A549 (cell line): Measurements from ENCODE around the gene AMIGO2. TPM values are rescaled to one million over a fixed set of nuclear protein-coding genes. Genes with fewer than 3 reads are reported as not detected.

ENCODE experiments used
- ATAC-seq, 2 experiments: fragments of 200-7000 bp in 1 of 2; fragments of >200 bp in 1 of 2; cut with Nextera tagmentation in 1 of 2; cut with Tn5 transposase in 1 of 2; 3 replicates each; pipeline versions ENCODE4 v1.8.0 to v1.9.1; 2018 to 2020; ENCODE audit warnings: mild to moderate bottlenecking in 1 of 2, moderate library complexity in 1 of 2
- CTCF ChIA-PET: fragments of 300-600 bp; sonication (Branson Sonifier 250); formaldehyde crosslinking; extraction: SDS; loops from one replicate; lab custom pipeline; 2021; ENCODE audit warnings: antibody characterized with exemption, inconsistent platforms; lab: Yijun Ruan, JAX
- POLR2A ChIA-PET: fragments of 350-600 bp; formaldehyde crosslinking; extraction: SDS; loops from one replicate; lab custom pipeline; 2021; ENCODE audit warnings: antibody characterized with exemption, inconsistent platforms; lab: Yijun Ruan, JAX
- DNase-seq, 2 experiments: peaks; one replicate each; pipeline versions ENCODE4 v3.0.0 to v3.0.0-alpha.2; 2011 to 2016; ENCODE audit warnings: low read depth in 1 of 2, low spot score in 1 of 2
- FAIRE-seq: peaks from 2 replicates; lab custom pipeline; 2011; peaks lifted over from hg19 to GRCh38; lab: Jason Lieb, UNC
- H3K27ac ChIP-seq, 2 experiments: fragments of >200 bp; sonication (Bioruptor Twin); formaldehyde crosslinking; 3 replicates each; pipeline ENCODE4 v1.5.1; 2016 to 2017
- H3K4me1 ChIP-seq: fragments of >200 bp; sonication (Bioruptor Twin); formaldehyde crosslinking; 3 replicates; pipeline ENCODE4 v1.6.1; 2016
- H3K4me2 ChIP-seq: fragments of >200 bp; sonication (Bioruptor Twin); formaldehyde crosslinking; 3 replicates; pipeline ENCODE4 v1.6.1; 2016
- H3K4me3 ChIP-seq: fragments of >200 bp; sonication (Bioruptor Twin); formaldehyde crosslinking; 3 replicates; pipeline ENCODE4 v1.5.1; 2016
- H3K9me3 ChIP-seq: fragments of >200 bp; sonication (Bioruptor Twin); formaldehyde crosslinking; 3 replicates; pipeline ENCODE4 v1.6.1; 2016
- CHD2 ChIP-seq: fragments of 150-350 bp; IDR thresholded peaks from 2 replicates; pipeline ENCODE4 v1.6.1; 2014; ENCODE audit warnings: low read length; ENCODE audit not compliant: partially characterized antibody
- CHD4 ChIP-seq: fragments of 200-600 bp; sonication (generic); IDR thresholded peaks from 2 replicates; pipeline ENCODE4 v1.6.1; 2016; ENCODE audit warnings: antibody characterized with exemption, mild to moderate bottlenecking, borderline replicate concordance
- CTCF ChIP-seq: fragments of >200 bp; sonication (Bioruptor Twin); formaldehyde crosslinking; IDR thresholded peaks from 3 replicates; pipeline ENCODE4 v1.5.1; 2016
- EHMT2 ChIP-seq: fragments of 200-600 bp; sonication (generic); IDR thresholded peaks from 2 replicates; pipeline ENCODE4 v1.6.1; 2016; ENCODE audit warnings: antibody characterized with exemption, low read depth, mild to moderate bottlenecking, moderate library complexity
- EP300 ChIP-seq, 2 experiments: fragments of >200 bp; sonication (Bioruptor Twin); formaldehyde crosslinking; IDR thresholded peaks; 2 replicates in 1 of 2; 3 replicates in 1 of 2; pipeline ENCODE4 v1.6.1; 2016 to 2017
- FOSB ChIP-seq: fragments of 250-450 bp; sonication (Bioruptor Pico); IDR thresholded peaks from 2 replicates; pipeline ENCODE4 v1.5.0; 2020; ENCODE audit warnings: mild to moderate bottlenecking, moderate library complexity
- FOXS1 ChIP-seq: fragments of 250-450 bp; sonication (Bioruptor Pico); IDR thresholded peaks from 2 replicates; pipeline ENCODE4 v1.5.0; 2020; ENCODE audit warnings: mild to moderate bottlenecking, moderate library complexity
- GATA3 ChIP-seq: IDR thresholded peaks from 2 replicates; pipeline ENCODE4 v1.6.1; 2012; ENCODE audit warnings: borderline replicate concordance
- HDAC2 ChIP-seq: fragments of 200-600 bp; sonication (generic); IDR thresholded peaks from 2 replicates; pipeline ENCODE4 v1.6.1; 2016
- HEYL ChIP-seq: fragments of 250-450 bp; sonication (Bioruptor Pico); IDR thresholded peaks from 2 replicates; pipeline ENCODE4 v1.8.0; 2021; ENCODE audit warnings: mild to moderate bottlenecking, moderate library complexity
- HMGXB4 ChIP-seq: fragments of 250-450 bp; sonication (Bioruptor Pico); IDR thresholded peaks from 2 replicates; pipeline ENCODE4 v1.5.0; 2021; ENCODE audit warnings: mild to moderate bottlenecking, moderate library complexity, borderline replicate concordance
- HOXB13 ChIP-seq: fragments of 250-450 bp; sonication (Bioruptor Pico); IDR thresholded peaks from 2 replicates; pipeline ENCODE4 v1.5.0; 2020; ENCODE audit warnings: low read depth, mild to moderate bottlenecking, moderate library complexity
- KDM5A ChIP-seq: fragments of 200-600 bp; sonication (generic); IDR thresholded peaks from 2 replicates; pipeline ENCODE4 v1.6.1; 2016; ENCODE audit warnings: antibody characterized with exemption, mild to moderate bottlenecking
- NFE2L2 ChIP-seq: fragments of 150-350 bp; conservative IDR thresholded peaks from 2 replicates; pipeline ENCODE4 v1.6.1; 2014; ENCODE audit warnings: low read length
- PBX3 ChIP-seq: IDR thresholded peaks from 2 replicates; pipeline ENCODE4 v1.6.1; 2012
- POLR2AphosphoS2 ChIP-seq: conservative IDR thresholded peaks from 2 replicates; pipeline ENCODE4 v1.6.1; 2012; ENCODE audit warnings: low read length, improper control_type of control experiment, inconsistent platforms
- RAD21 ChIP-seq, 2 experiments: fragments of >200 bp in 1 of 2; sonication (Bioruptor Twin) in 1 of 2; formaldehyde crosslinking in 1 of 2; IDR thresholded peaks in 1 of 2; conservative IDR thresholded peaks in 1 of 2; 2 replicates in 1 of 2; 3 replicates in 1 of 2; pipeline ENCODE4 v1.6.1; 2012 to 2018; ENCODE audit warnings: inconsistent platforms in 1 of 2
- RARB ChIP-seq: fragments of 250-450 bp; sonication (Bioruptor Pico); IDR thresholded peaks from 2 replicates; pipeline ENCODE4 v1.8.0; 2021; ENCODE audit warnings: mild to moderate bottlenecking, moderate library complexity
- SMC3 ChIP-seq: fragments of >200 bp; sonication (Bioruptor Twin); formaldehyde crosslinking; IDR thresholded peaks from 3 replicates; pipeline ENCODE4 v1.6.1; 2018; ENCODE audit warnings: inconsistent platforms
- TFCP2L1 ChIP-seq: fragments of 250-450 bp; sonication (Bioruptor Pico); IDR thresholded peaks from 2 replicates; pipeline ENCODE4 v1.5.0; 2021; ENCODE audit warnings: mild to moderate bottlenecking
- USF2 ChIP-seq: fragments of 450-650 bp; IDR thresholded peaks from 2 replicates; pipeline ENCODE4 v1.6.1; 2014; ENCODE audit warnings: antibody characterized with exemption
- ZFP36 ChIP-seq: fragments of 450-650 bp; IDR thresholded peaks from 2 replicates; pipeline ENCODE4 v1.6.1; 2014; ENCODE audit warnings: borderline replicate concordance; ENCODE audit not compliant: partially characterized antibody
- ZSCAN20 ChIP-seq: fragments of 250-450 bp; sonication (Bioruptor Pico); IDR thresholded peaks from 2 replicates; pipeline ENCODE4 v1.8.0; 2022; ENCODE audit warnings: mild to moderate bottlenecking, moderate library complexity
- WGBS: methylation state at CpG from one replicate; pipeline ENCODE4 v1.1.6; 2017; ENCODE audit errors: missing lambda C conversion rate; 5-methylcytosine and 5-hydroxymethylcytosine counted together
- polyA plus RNA-seq, 4 experiments: library from polyadenylated mRNA; depleted of rRNA in 3 of 4; stranded (reverse); fragments of >200 nt; fragmentation: RNase III in 1 of 4; extraction: RNeasy Plus Mini Kit Qiagen cat#74134 plus additional on column Dnase treatment in 1 of 4; gene quantifications; 2 replicates in 3 of 4; 3 replicates in 1 of 4; pipeline ENCODE4 v1.2.3, GENCODE V29; 2011 to 2017

AMIGO2 gene
- polyA plus RNA-seq, 2 of the 4 experiments (the other 2 are of a cell fraction) = 288 to 636 TPM

- TF ChIP-seq RARB (CRISPR knock-in tag) = peak; percentile 90
- TF ChIP-seq GATA3 = no peak; the same call in 1 of the 2 replicates
- peak; percentile 61 for TF ChIP-seq PBX3
- TF ChIP-seq POLR2AphosphoS2 = peak; percentile 92
- TF ChIP-seq KDM5A = no peak
- no peak; a peak in 2 of 5 replicates for TF ChIP-seq RAD21 (conservative IDR thresholded peaks at IDR 0.05 in 1 of 2, IDR thresholded peaks at IDR 0.05 in 1 of 2)
- TF ChIP-seq CHD4 = no peak
- no peak for TF ChIP-seq NFE2L2
- TF ChIP-seq FOXS1 (CRISPR knock-in tag) = no peak
- no peak for TF ChIP-seq HMGXB4 (CRISPR knock-in tag)
- TF ChIP-seq SMC3 = peak; percentile 13; the same call in 2 of the 3 replicates
- TF ChIP-seq EP300 (IDR thresholded peaks at IDR 0.05) = no peak
- TF ChIP-seq CTCF = no peak
- TF ChIP-seq EHMT2 = no peak
- no peak for TF ChIP-seq HOXB13 (CRISPR knock-in tag)
- TF ChIP-seq HEYL = no peak
- peak; percentile 76 for TF ChIP-seq FOSB (CRISPR knock-in tag)
- peak; percentile 77 for TF ChIP-seq TFCP2L1
- no peak for TF ChIP-seq ZSCAN20 (CRISPR knock-in tag)
These were observed 4.3 kb downstream of the AMIGO2 start (continued) for GRCh38 chr12:47075192-47076084.

GRCh38 chr12:47074757-47075156 is 5.0 kb downstream of the AMIGO2 start:
- Histone ChIP-seq H3K4me1 (peaks cover 58% of the 10 kb centered on the region), H3K4me3 (peak overlapping the region; percentile 74), H3K27ac (peak overlapping the region; percentile 88 to 97), H3K4me2 (peak overlapping the region; percentile 89), H3K9me3 (no peaks in the 10 kb centered on the region)
- WGBS = 58% methylated on average over 2 of the region's 2 CpGs
- ChIA-PET POLR2A (interaction anchor here (0.8 to 11.0 kb wide), 13 partner anchors 10 to 1084 kb away, joined by 3 to 156 read pairs (median 4); no protein-coding TSS in a partner anchor), CTCF (interaction anchor here (2.0 to 2.7 kb wide), 2 partner anchors 43 to 198 kb away, joined by 4 to 11 read pairs; no protein-coding TSS in a partner anchor)
- ATAC-seq = peak in 1 of 2 experiments; percentile 0; a peak in 2 of 6 replicates
- FAIRE-seq = no peak
- no peak for DNase-seq
- TF ChIP-seq CHD2 (peak; percentile 5), FOSB (CRISPR knock-in tag) (peak; percentile 73; the same call in 1 of the 2 replicates), HMGXB4 (CRISPR knock-in tag) (peak; percentile 44; the same call in 1 of the 2 replicates), HDAC2 (no peak), EP300 (IDR thresholded peaks at IDR 0.05) (no peak), ZFP36 (no peak), RARB (CRISPR knock-in tag) (peak; percentile 67), POLR2AphosphoS2 (no peak), USF2 (no peak)
